Lower leg skin (tissue), 3 donors: ENCODE results near the gene CHPF.

Experiments
- POLR2A ChIP-seq, 2 donors: fragments of 450-650 bp; IDR thresholded peaks; one replicate each; pipeline ENCODE4 v1.6.1; 2016 to 2017; ENCODE audit warnings: antibody characterized with exemption in 2 of 2, mild to moderate bottlenecking in 1 of 2, moderate library complexity in 1 of 2
- TF ChIP-seq, protein P1 (sequence below), 3 donors: fragments of 450-650 bp; IDR thresholded peaks; one replicate each; pipeline ENCODE4 v1.5.1; 2016; ENCODE audit warnings: antibody characterized with exemption in 3 of 3, mild to moderate bottlenecking in 3 of 3, moderate library complexity in 2 of 3

DNA sequence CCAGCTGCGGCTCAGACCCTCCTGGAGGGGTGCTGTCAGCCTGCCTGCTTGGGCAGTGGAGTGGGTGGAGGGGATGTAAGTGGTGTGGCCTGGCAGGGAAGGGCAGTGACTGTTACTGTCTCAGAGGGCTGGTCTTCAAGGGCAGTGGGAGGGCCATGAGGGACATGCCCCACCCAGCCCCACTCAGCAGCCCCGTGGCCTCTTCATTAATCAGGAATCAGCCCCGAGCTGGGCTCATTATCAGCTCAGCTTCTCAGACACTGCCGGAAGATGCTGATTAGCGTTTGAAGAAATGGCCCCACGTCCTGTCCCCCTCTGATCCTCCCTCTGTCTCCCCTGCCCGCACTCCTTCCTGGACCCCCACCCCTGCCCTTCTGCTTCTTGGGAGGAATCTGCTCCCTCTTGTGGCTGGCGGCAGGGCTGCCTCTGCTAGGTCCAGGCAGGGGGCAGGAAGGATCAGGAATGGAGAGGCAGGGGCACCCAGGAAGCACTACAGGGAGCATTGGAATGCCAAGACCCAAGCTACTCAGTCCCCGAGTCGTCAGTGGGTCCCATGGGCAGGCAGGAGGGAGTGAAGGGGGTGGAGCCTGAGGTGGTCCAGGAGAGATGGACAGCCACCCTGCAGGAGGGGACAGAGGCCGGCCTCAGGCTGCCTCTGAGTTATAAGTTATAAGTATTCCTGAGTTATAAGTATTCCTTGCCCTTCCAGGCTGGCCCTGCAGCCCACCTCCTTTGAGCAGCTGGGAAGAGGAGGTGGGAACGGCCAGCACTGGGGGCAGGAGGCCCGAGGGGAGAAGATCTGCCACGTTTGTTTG is 22.3 kb downstream of the CHPF start:
- TF ChIP-seq, protein P1, sequence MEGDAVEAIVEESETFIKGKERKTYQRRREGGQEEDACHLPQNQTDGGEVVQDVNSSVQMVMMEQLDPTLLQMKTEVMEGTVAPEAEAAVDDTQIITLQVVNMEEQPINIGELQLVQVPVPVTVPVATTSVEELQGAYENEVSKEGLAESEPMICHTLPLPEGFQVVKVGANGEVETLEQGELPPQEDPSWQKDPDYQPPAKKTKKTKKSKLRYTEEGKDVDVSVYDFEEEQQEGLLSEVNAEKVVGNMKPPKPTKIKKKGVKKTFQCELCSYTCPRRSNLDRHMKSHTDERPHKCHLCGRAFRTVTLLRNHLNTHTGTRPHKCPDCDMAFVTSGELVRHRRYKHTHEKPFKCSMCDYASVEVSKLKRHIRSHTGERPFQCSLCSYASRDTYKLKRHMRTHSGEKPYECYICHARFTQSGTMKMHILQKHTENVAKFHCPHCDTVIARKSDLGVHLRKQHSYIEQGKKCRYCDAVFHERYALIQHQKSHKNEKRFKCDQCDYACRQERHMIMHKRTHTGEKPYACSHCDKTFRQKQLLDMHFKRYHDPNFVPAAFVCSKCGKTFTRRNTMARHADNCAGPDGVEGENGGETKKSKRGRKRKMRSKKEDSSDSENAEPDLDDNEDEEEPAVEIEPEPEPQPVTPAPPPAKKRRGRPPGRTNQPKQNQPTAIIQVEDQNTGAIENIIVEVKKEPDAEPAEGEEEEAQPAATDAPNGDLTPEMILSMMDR (IDR thresholded peaks at IDR 0.05) = no peak
- TF ChIP-seq POLR2A (IDR thresholded peaks at IDR 0.05) = no peak
